SK-N-SH treated with all-trans-retinoic acid at 6 μM for 48 hours (cell line): ENCODE measurements around the gene ANLN.

ENCODE experiments used
- ARNTL ChIP-seq: fragments of 450-650 bp; formaldehyde crosslinking; IDR thresholded peaks from 2 replicates; pipeline ENCODE4 v1.5.0; 2020; ENCODE audit warnings: low read depth, mild to moderate bottlenecking, moderate library complexity, borderline replicate concordance
- BACH2 ChIP-seq: fragments of 250-450 bp; sonication (Bioruptor Pico); IDR thresholded peaks from 2 replicates; pipeline ENCODE4 v1.9.0; 2021; ENCODE audit warnings: mild to moderate bottlenecking, borderline replicate concordance
- CSRNP3 ChIP-seq: fragments of 250-450 bp; sonication (Bioruptor Pico); IDR thresholded peaks from 2 replicates; pipeline ENCODE4 v1.5.1; 2021; ENCODE audit warnings: mild to moderate bottlenecking, moderate library complexity
- TOX ChIP-seq: fragments of 250-450 bp; sonication (Bioruptor Pico); IDR thresholded peaks from 2 replicates; pipeline ENCODE4 v1.8.0; 2021; ENCODE audit warnings: mild to moderate bottlenecking, moderate library complexity, borderline replicate concordance
- ZC3H10 ChIP-seq: fragments of 250-450 bp; sonication (Bioruptor Pico); IDR thresholded peaks from 2 replicates; pipeline ENCODE4 v1.5.1; 2021; ENCODE audit warnings: mild to moderate bottlenecking, moderate library complexity
- TF ChIP-seq, protein P1 (sequence below): fragments of 250-450 bp; sonication (Bioruptor Pico); IDR thresholded peaks from 2 replicates; pipeline ENCODE4 v1.5.1; 2020; ENCODE audit warnings: low read depth, mild to moderate bottlenecking, moderate library complexity
- TF ChIP-seq, protein P2 (sequence below): fragments of 250-450 bp; sonication (Bioruptor Pico); IDR thresholded peaks from 2 replicates; pipeline ENCODE4 v1.8.0; 2020; ENCODE audit warnings: mild to moderate bottlenecking, moderate library complexity, borderline replicate concordance

GRCh38 chr7:36478745-36479144 lies 89.1 kb downstream of the ANLN start:
- TF ChIP-seq TOX (CRISPR knock-in tag) = no peak
- TF ChIP-seq CSRNP3 (CRISPR knock-in tag) = no peak
- no peak for TF ChIP-seq ZC3H10
- no peak for TF ChIP-seq BACH2
- TF ChIP-seq, protein P1, sequence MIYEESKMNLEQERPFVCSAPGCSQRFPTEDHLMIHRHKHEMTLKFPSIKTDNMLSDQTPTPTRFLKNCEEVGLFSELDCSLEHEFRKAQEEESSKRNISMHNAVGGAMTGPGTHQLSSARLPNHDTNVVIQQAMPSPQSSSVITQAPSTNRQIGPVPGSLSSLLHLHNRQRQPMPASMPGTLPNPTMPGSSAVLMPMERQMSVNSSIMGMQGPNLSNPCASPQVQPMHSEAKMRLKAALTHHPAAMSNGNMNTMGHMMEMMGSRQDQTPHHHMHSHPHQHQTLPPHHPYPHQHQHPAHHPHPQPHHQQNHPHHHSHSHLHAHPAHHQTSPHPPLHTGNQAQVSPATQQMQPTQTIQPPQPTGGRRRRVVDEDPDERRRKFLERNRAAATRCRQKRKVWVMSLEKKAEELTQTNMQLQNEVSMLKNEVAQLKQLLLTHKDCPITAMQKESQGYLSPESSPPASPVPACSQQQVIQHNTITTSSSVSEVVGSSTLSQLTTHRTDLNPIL (CRISPR knock-in tag) = no peak
- no peak for TF ChIP-seq ARNTL (CRISPR knock-in tag)
- TF ChIP-seq, protein P2, sequence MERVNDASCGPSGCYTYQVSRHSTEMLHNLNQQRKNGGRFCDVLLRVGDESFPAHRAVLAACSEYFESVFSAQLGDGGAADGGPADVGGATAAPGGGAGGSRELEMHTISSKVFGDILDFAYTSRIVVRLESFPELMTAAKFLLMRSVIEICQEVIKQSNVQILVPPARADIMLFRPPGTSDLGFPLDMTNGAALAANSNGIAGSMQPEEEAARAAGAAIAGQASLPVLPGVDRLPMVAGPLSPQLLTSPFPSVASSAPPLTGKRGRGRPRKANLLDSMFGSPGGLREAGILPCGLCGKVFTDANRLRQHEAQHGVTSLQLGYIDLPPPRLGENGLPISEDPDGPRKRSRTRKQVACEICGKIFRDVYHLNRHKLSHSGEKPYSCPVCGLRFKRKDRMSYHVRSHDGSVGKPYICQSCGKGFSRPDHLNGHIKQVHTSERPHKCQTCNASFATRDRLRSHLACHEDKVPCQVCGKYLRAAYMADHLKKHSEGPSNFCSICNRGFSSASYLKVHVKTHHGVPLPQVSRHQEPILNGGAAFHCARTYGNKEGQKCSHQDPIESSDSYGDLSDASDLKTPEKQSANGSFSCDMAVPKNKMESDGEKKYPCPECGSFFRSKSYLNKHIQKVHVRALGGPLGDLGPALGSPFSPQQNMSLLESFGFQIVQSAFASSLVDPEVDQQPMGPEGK (CRISPR knock-in tag) = no peak
